ENCODE data around the gene CHMP3. TPM values are rescaled to one million over a fixed set of nuclear protein-coding genes. Genes with fewer than 3 reads are reported as not detected.
A peak's percentile ranks its signal among the peaks of the same experiment; 100 is the strongest.
"Not testable (repeated sequence)": the region's sequence is repeated elsewhere in the genome, so short reads cannot be mapped to it uniquely, and the experiment has no call there.

Gene CHMP3
- total and polyA plus RNA-seq, 2 of the 13 experiments (the other 11 are each of a cell fraction or from before 2014, with no cell fraction given): 64.1 to 114 TPM

DNA sequence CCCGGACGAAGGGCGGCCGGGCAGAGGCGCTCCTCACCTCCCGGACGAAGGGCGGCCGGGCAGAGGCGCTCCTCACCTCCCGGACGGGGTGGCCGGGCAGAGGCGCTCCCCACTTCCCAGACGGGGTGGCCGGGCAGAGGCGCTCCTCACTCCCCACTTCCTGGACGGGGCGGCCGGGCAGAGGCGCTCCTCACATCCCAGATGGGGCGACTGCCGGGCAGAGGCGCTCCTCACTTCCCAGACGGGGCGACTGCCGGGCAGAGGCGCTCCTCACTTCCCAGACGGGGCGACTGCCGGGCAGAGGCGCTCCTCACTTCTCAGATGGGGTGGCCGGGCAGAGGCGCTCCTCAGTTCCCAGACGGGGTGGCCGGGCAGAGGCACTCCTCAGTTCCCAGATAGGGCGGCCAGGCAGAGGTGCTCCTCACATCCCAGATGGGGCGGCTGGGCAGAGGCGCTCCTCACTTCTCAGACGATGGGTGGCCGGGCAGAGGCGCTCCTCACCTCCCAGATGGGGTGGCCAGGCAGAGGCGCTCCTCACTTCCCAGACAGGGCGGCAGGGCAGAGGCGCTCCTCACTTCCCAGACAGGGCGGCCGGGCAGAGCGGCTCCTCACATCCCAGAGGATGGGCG, 17.8 kb downstream of the CHMP3 start:
- ATAC-seq; H3K27me3 ChIP-seq (ENCODE audit: control insufficient read depth in 1 of 2, insufficient read depth in 2 of 2, low read length in 2 of 2); H4K20me1 ChIP-seq (ENCODE audit: insufficient read depth, low read length); in situ Hi-C loops (cut with HindIII; ENCODE audit: extremely low pct_ligation_motif_present, low pct_unique_long_range_greater_than_20kb); H2AFZ ChIP-seq (ENCODE audit: low read length); CTCF ChIA-PET (ENCODE audit: low intra/inter-chr PET ratio, low total read pairs); BruUV-seq (replicated peaks); DNase-seq (ENCODE audit: low spot score); H3K36me3 ChIP-seq (replicated peaks in 1 of 2; ENCODE audit: control insufficient read depth in 1 of 2, insufficient read depth in 2 of 2, low read length in 2 of 2); H3K9ac ChIP-seq (ENCODE audit: insufficient read depth, low read depth, low read length); H3K4me3 ChIP-seq (replicated peaks in 1 of 3; ENCODE audit: insufficient read depth in 1 of 3, low read depth in 2 of 3, low read length in 3 of 3); H3K9me3 ChIP-seq (ENCODE audit: low read length); H3K27ac ChIP-seq (ENCODE audit: extremely low read length, insufficient read depth, low read length); intact Hi-C loops (cut with micrococcal nuclease; ENCODE audit: unreplicated experiment); H3K4me2 ChIP-seq (ENCODE audit: low read depth, low read length); FAIRE-seq; H3K79me2 ChIP-seq (ENCODE audit: insufficient read depth, low read length): not testable (repeated sequence)
- WGBS (ENCODE audit: low lambda C conversion rate): 97% methylated on average over 23 of the region's 49 CpGs
- H3K4me1 ChIP-seq (ENCODE audit: insufficient read depth, low read length): peaks cover 42% of the 10 kb centered on the region
- 0 out of 2 replicates have a peak, but pooled peaks have one; percentile 26 for TF ChIP-seq POGZ (CRISPR knock-in tag; IDR thresholded peaks at IDR 0.05)
- POLR2A ChIA-PET: interaction anchor here (0.7 kb wide), 1 partner anchor 141 kb away, joined by 4 read pairs; no protein-coding TSS in a partner anchor

DNA sequence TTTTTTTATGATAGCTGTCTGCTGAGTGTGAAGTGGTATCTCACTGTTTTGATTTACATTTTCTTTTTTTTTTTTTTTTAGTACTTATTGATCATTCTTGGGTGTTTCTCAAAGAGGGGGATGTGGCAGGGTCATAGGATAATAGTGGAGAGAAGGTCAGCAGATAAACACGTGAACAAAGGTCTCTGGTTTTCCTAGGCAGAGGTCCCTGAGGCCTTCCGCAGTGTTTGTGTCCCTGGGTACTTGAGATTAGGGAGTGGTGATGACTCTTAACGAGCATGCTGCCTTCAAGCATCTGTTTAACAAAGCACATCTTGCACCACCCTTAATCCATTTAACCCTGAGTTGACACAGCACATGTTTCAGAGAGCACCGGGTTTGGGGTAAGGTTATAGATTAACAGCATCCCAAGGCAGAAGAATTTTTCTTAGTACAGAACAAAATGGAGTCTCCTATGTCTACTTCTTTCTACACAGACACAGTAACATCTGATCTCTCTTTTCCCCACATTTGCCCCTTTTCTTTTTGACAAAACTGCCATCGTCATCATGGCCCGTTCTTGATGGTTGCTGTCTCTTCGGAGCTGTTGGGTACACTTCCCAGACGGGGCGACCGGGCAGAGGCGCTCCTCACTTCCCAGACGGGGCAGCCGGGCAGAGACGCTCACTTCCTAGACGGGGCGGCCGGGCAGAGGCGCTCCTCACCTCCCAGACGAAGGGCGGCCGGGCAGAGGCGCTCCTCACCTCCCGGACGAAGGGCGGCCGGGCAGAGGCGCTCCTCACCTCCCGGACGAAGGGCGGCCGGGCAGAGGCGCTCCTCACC, 18.8 kb downstream of the CHMP3 start:
- CTCF ChIA-PET (ENCODE audit: low intra/inter-chr PET ratio, low total read pairs); H3K9ac ChIP-seq (ENCODE audit: insufficient read depth, low read depth, low read length); H3K36me3 ChIP-seq (replicated peaks in 1 of 2; ENCODE audit: control insufficient read depth in 1 of 2, insufficient read depth in 2 of 2, low read length in 2 of 2); H3K79me2 ChIP-seq (ENCODE audit: insufficient read depth, low read length); H3K9me3 ChIP-seq (ENCODE audit: low read length); H2AFZ ChIP-seq (ENCODE audit: low read length); H3K4me3 ChIP-seq (replicated peaks in 1 of 3; ENCODE audit: insufficient read depth in 1 of 3, low read depth in 2 of 3, low read length in 3 of 3); DNase-seq (ENCODE audit: low spot score); H4K20me1 ChIP-seq (ENCODE audit: insufficient read depth, low read length); H3K4me2 ChIP-seq (ENCODE audit: low read depth, low read length); in situ Hi-C loops (cut with HindIII; ENCODE audit: extremely low pct_ligation_motif_present, low pct_unique_long_range_greater_than_20kb); FAIRE-seq; BruUV-seq (replicated peaks); POLR2A ChIA-PET; H3K27me3 ChIP-seq (ENCODE audit: control insufficient read depth in 1 of 2, insufficient read depth in 2 of 2, low read length in 2 of 2); intact Hi-C loops (cut with micrococcal nuclease; ENCODE audit: unreplicated experiment); TF ChIP-seq SOX6 (IDR thresholded peaks at IDR 0.05); EP300 (CRISPR knock-in tag; IDR thresholded peaks at IDR 0.05; ENCODE audit: borderline replicate concordance); CREM (CRISPR knock-in tag; IDR thresholded peaks at IDR 0.05): not testable (repeated sequence)
- Histone ChIP-seq H3K4me1 (ENCODE audit: insufficient read depth, low read length) (peaks cover 42% of the 10 kb centered on the region), H3K27ac (ENCODE audit: extremely low read length, insufficient read depth, low read length) (peak overlapping the region; percentile 3)
- ATAC-seq: peak; percentile 37
- 75% methylated on average over 16 of the region's 32 CpGs for WGBS (ENCODE audit: low lambda C conversion rate)
- 0 out of 2 replicates have a peak, but pooled peaks have one; percentile 45 for TF ChIP-seq SOX5 (CRISPR knock-in tag; IDR thresholded peaks at IDR 0.05; ENCODE audit: borderline replicate concordance)
- 0 out of 2 replicates have a peak, but pooled peaks have one; percentile 27 for TF ChIP-seq HDAC2 (CRISPR knock-in tag; IDR thresholded peaks at IDR 0.05)
- TF ChIP-seq SOX6 (CRISPR knock-in tag; IDR thresholded peaks at IDR 0.05): peak; percentile 75
- peak in 1 of 2 experiments; percentile 36; a peak in 1 of 4 replicates for TF ChIP-seq EP300 (IDR thresholded peaks at IDR 0.05; ENCODE audit: low read depth in 2 of 2, low read length in 2 of 2)
- TF ChIP-seq, protein P1, sequence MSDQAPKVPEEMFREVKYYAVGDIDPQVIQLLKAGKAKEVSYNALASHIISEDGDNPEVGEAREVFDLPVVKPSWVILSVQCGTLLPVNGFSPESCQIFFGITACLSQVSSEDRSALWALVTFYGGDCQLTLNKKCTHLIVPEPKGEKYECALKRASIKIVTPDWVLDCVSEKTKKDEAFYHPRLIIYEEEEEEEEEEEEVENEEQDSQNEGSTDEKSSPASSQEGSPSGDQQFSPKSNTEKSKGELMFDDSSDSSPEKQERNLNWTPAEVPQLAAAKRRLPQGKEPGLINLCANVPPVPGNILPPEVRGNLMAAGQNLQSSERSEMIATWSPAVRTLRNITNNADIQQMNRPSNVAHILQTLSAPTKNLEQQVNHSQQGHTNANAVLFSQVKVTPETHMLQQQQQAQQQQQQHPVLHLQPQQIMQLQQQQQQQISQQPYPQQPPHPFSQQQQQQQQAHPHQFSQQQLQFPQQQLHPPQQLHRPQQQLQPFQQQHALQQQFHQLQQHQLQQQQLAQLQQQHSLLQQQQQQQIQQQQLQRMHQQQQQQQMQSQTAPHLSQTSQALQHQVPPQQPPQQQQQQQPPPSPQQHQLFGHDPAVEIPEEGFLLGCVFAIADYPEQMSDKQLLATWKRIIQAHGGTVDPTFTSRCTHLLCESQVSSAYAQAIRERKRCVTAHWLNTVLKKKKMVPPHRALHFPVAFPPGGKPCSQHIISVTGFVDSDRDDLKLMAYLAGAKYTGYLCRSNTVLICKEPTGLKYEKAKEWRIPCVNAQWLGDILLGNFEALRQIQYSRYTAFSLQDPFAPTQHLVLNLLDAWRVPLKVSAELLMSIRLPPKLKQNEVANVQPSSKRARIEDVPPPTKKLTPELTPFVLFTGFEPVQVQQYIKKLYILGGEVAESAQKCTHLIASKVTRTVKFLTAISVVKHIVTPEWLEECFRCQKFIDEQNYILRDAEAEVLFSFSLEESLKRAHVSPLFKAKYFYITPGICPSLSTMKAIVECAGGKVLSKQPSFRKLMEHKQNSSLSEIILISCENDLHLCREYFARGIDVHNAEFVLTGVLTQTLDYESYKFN (CRISPR knock-in tag; conservative IDR thresholded peaks at IDR 0.05): 0 out of 2 replicates have a peak, but pooled peaks have one; percentile 38
- TF ChIP-seq ZMYM4 (CRISPR knock-in tag; IDR thresholded peaks at IDR 0.05): peak; percentile 61; the same call in 1 of the 2 replicates
- 0 out of 2 replicates have a peak, but pooled peaks have one; percentile 8 for TF ChIP-seq CEBPG (CRISPR knock-in tag; IDR thresholded peaks at IDR 0.05)
- peak; percentile 42; the same call in 1 of the 2 replicates for TF ChIP-seq RARA (CRISPR knock-in tag; IDR thresholded peaks at IDR 0.05)
- TF ChIP-seq HNF4A (CRISPR knock-in tag; IDR thresholded peaks at IDR 0.05): peak; percentile 49; the same call in 1 of the 2 replicates
- peak; percentile 31; the same call in 1 of the 2 replicates for TF ChIP-seq HOXA3 (CRISPR knock-in tag; IDR thresholded peaks at IDR 0.05)
- TF ChIP-seq CREM (IDR thresholded peaks at IDR 0.05): peak; percentile 14; the same call in 1 of the 2 replicates

Measured in HepG2 (cell line).